ENCODE results near the gene RGL1.

The RGL1 gene

DNA sequence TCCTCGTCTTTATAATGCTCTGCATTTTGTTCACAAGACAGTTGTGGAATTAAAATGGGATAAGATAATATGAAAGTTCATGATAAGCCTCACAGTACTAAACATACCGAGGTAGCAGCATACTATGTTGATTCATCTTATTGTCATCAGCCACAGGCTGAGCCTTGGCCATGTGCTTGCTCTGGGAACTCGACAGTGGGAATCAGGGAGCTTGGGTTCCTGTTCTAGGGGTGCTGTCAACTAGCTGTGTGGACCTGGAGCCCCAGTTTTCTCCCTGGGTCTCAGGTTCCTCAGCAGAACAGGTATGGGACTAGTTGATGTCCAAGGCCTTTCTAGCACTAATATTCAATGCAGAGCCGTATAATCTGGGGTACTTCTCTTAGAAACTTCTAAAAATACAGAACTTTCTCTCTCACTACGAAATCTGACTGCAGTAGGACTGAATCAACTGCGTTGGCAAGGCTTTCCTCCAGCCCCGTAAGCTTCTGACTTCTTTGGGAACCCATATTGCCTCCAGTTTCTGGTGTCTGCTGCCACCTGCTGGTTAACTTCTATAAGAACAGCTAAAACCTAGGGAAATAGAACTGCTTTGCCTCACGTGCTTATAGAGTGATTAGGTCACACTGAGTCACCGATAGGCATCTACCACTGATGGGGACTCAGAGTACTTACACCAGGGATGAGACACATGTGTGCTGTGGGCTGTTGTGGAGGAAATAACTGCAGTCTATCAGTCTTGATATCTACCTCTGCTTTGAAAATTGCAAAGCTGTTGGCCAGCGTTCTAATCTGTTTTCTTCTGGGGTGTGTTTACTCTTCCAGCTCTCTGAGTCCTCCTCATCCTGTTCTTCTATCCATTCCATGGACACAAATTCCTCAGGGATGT is 110.9 kb downstream of the RGL1 start:
- peak; percentile 92 for FAIRE-seq

DNA sequence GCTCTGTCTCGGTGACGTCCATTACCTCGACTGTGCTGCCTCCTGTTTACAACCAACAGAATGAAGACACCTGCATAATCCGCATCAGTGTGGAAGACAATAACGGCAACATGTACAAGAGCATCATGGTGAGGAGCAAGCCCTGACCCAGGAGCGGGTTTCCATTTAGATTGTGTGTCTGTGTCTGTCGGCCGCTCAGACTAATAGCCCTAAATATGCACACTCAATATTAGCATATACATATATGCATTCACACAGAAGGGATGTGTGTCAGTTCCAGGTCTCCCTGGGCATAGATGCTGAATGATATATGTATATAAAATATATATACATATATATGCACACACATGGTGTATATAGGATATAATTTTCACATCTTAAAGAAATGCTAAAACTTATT is 111.7 kb downstream of the RGL1 start:
- DNase-seq (ENCODE audit: low spot score) (no peak), FAIRE-seq (no peak)

More for the DNA sequence above, 110.9 kb downstream of the RGL1 start:
- peak; percentile 97 for DNase-seq (ENCODE audit: low spot score)

DNA sequence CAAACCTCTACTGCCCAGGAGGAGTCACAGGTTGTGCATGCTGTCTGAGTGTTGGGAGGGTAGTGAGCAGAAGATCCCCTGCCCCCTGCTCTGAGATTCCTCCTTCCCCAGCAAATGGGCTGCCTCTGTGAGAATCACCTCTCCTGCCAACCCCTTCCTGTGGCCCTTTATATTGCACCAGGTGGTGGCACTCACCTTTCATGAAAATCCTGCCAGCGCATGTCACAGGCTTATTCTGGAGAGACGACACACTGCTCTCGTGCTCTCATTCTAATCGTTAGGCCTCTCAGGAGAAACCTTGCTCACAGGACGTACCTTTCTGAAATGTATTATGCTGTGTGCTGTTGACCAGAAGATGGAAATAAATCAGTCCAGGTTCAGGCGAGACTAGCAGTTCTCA is 113.7 kb downstream of the RGL1 start:
- DNase-seq (ENCODE audit: low spot score): no peak

DNA sequence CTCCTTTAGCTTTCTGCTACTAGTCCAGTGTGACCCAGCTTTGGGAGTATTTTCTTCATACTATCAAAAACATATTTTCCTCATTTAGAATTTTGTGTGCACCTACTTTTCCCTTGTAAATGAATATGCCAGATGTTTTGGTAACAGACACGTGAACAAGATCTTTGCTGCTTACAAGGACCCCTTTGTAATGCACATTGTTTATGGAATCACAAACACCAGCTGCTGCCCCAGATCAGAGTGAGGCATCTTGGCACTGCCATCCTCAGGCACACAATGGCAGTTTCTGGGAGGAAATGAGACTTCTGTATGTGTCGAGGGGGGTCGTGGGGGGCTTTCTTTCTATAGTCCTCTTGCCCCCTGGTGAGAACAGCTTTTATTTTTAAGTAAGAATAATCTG is 115.7 kb downstream of the RGL1 start:
- DNase-seq (ENCODE audit: low spot score) (no peak), FAIRE-seq (no peak)

More for the DNA sequence above, 113.7 kb downstream of the RGL1 start:
- FAIRE-seq: no peak

DNA sequence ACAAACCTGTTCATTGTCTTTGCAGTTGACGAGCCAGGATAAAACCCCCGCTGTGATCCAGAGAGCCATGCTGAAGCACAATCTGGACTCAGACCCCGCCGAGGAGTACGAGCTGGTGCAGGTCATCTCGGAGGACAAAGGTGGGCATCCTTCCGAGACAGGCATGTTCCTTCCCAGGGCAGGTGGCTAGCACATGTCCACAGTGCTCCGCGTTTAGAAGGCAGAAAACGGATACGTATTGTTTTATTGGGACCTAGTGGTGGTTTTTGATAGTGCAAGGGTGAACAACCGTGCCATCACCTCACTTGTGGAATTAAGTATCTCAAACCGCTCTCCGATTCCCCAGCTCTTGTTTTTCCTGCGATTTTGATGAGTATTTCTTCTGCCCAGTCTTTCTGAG is 117.3 kb downstream of the RGL1 start:
- no peak for FAIRE-seq

DNA sequence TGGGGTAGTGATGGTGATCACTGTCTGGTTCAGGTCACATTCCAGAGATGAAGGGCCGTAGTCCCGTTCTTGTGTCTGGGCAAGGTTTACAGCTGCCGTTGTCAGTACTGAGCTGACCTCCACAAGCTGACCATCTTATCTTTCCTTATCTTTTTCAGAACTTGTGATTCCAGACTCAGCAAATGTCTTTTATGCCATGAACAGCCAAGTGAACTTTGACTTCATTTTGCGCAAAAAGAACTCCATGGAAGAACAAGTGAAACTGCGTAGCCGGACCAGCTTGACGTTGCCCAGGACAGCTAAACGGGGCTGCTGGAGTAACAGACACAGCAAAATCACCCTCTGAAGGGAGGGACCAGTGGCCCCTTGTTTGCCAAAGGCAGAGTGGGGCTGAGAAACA is 121.0 kb downstream of the RGL1 start:
- FAIRE-seq (no peak), DNase-seq (ENCODE audit: low spot score) (no peak)

More for the DNA sequence above, 117.3 kb downstream of the RGL1 start:
- no peak for DNase-seq (ENCODE audit: low spot score)

DNA sequence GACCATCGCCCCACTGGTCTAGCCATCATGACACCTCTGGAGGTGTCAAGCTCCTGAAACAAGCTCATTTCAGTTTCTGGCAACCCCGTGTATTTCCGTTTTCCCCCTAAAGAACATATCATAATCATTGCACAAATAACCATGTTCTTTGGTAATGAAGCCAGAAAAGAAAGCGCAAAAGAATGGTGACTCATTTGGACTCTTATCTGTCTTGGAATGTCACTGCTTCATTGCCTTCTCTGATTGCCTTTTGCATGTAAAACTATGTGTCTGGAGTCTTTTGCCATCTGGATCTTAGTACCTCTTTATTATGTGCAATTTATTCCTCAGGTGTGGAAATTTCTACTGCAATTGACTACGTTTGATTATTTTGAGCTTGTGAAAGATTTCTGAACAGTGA is 122.1 kb downstream of the RGL1 start:
- DNase-seq (ENCODE audit: low spot score): peak; percentile 29
- FAIRE-seq: no peak

DNA sequence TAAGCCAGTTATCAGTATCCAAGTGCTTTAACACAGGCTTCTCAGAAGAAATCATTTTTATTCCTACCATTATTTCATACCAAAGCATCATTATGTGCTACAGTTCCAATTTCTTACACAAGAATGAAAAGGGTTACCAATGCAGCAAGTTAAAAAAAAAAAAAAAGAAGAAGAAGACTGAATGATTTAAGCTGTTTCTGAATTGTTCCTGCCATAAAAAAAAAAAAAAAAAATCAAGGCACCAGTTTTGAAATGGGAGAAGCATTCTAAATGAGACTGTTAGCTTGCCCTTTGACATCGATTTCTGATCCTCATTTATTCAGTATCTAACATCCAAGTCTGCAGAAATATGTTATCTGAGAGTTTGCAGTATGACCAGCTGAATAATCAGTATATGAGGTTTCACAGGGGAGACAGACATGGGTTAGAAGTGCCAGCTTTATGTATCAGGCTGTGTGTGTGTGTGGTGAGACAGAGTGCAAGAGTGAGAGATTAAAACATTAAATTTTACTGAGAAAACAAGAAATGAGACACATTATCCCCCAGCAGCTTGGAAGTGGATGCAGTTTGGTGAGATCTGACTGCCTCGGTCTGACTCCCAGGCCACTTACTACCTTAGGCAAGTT is 126.8 kb downstream of the RGL1 start:
- DNase-seq (ENCODE audit: low spot score) (no peak), FAIRE-seq (no peak)

DNA sequence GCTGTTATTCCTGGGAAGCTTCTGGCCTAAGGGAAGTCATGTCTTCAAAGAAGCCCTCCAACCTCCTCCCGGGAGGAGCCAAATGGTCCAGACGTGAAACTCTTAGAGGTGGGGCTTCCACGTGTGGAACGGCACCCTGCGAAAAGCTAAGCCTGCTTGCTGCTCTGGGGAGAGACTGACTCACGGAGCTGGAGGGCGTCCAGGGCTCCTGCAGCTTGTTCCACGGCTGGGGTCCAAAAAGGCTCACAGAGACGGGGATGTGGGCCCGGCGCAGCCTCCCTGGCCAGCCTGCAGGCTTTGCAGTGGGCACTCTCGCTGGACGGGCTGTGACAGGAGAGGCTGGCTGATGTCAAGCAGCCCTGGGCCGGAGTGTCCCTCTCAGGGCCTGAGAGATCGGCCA is 127.5 kb downstream of the RGL1 start:
- DNase-seq (ENCODE audit: low spot score) (no peak), FAIRE-seq (no peak)

DNA sequence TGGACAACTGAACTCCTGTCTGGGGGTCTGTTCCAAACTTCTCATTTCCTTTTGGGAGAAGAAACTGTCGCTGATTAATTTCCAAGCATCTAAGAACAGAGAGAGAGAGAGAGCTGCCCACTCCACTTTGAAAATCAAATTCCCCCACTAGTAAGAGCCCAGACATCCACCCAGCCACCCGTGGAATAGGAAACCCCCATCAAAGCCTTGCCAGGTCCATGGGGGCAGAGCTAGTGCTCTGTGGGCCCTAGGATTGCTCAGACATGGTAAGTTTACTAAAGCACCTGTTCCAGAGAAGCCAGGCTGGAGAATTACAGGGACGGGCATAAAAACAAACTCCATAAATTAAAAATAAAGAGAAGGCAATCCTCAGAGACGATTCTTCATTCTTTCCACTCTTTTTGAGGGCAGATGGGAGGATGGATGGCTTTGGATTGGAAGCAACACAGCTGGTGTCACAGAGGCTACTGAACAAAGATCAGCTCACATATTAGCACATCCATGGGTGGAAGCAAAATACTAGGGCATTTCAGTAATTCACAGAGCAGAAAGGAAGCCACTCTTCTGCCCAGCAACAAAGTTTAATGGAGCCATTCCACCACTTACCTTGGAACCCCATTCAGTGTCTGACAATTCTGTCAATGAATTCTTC is 128.7 kb downstream of the RGL1 start:
- FAIRE-seq (no peak), DNase-seq (ENCODE audit: low spot score) (no peak)

DNA sequence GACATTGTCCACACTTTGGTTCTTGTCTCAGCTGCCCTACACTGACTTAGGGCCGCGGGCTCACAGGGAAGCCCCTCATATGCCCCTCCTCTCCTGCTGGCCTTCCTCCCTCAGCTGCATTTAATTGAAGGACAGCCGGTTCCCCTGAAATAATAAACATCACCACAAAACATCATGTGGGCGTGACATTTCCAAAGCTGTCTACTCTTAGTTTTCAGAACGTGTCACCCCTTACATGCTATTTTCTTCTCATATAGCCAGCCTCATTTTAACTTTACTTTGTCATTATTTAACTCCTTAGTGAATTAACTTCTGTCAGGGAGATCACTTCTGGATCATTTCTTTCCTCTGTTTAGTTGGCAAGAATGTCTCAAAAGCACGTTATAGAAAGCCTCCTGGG is 129.4 kb downstream of the RGL1 start:
- FAIRE-seq (no peak), DNase-seq (ENCODE audit: low spot score) (no peak)

DNA sequence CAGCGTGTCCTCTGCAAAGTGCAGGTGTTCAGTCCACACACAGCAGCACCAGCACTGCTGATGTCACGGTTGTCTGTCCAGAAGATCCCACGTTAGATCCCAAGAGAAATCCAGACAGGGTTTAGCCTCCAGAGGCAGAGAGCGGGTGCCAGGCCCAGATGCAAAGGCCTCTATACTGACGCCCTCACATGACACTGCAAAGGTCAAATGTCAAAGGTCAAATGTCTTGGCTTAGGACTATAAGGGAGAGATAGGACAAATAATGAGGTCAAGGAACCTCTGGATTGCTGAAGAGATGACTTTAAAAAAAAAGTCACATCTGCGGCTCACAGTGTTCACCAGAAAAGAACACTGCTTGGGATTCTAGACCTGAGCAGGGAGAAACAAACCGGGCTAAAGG is 131.1 kb downstream of the RGL1 start:
- no peak for FAIRE-seq
- DNase-seq (ENCODE audit: low spot score): no peak

DNA sequence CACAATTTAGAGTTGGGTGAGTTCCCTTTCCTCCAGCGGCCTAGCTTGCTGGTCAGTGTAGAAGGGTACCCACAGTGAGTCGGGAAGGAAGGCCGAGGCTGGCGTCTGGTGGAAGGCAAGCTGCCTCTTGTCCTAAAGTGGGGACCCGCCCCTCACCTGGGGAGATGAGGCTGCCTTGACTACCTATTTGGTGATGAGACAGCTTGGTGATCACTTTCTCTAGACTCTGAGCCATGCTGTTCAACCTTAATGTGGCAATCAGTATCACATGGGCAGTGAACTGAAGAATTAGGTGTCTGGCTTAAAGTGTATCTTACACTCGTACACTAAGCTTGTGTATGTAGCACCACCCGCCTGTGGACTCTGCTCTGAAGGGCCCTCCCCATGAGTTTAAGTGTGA is 131.9 kb downstream of the RGL1 start:
- FAIRE-seq: no peak

DNA sequence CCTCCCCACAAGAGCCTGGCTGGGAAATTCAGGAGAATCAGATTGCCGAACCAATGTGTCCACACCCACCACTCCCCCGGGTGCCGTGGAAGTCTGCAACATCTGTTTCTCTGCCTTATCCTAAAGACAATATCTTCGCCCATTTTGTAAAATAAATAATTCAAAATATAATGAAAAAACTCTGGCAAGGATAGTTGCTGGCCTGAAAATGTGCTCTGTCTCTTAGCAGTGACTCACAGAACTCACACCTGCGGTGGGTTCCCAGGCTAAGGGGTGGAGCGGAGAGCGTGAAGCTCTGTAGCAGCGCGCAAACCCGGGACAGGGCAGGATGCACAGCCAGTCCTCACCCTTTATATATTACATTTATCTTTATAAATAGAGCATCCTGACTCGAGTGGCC is 132.7 kb downstream of the RGL1 start:
- no peak for FAIRE-seq

More for the DNA sequence above, 131.9 kb downstream of the RGL1 start:
- no peak for DNase-seq (ENCODE audit: low spot score)

DNA sequence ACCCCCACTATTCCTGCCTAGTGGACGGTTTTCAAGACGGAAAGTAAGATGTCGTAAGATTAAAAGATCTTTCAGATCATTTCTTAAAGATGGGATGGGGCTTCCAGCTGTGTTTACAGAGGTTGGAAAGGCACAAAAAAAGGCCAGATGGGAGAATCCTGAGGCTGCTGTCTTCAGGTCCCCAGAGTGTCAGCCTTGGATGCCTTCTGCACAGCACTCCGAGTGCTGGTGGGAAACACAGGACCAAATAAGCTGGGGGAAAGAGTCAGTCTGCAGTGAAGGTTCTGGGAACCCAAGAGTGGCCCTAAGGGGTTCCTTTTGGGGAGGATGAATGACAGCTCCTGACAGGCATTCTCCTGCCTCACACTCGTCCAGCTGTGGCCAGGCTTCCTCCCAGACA is 136.1 kb downstream of the RGL1 start:
- no peak for DNase-seq (ENCODE audit: low spot score)
- FAIRE-seq: no peak

More for the DNA sequence above, 132.7 kb downstream of the RGL1 start:
- no peak for DNase-seq (ENCODE audit: low spot score)

DNA sequence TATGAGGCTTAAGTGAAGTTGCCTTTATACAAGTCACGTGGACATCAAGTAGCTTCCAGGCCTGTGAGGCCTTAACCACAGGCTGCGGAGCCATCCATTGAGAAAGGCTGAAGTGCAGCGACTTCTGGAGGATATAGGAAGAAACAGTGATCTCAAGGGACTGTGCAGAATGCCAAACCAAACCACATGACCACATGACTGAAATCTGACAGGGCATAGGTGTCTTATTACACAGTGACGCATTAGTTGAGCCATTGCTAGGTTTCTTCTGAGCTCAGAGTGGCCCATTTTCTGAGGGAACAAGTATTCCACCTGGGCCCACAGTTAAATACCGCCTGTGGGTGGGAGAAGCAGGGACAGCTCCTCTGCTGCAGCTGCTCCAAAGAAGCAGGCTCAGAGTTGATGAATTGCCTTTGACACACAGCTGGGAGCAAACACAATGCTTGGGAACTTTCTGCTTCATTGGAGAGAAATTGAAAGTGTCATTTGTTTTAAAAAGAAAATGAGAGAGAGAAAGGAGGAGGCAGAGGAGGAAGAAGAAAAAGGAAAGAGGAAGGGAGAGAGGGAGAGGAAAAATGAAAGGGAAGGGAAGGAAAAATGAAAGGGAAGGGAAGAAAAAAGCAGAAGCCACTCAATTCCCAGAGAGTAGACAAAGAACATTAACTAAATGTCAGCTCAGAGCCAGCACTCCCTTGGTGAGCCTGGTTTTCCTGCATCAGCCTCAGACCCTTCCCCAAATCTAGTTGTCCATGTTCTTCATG is 138.2 kb downstream of the RGL1 start:
- FAIRE-seq (peak; percentile 94), DNase-seq (ENCODE audit: low spot score) (peak; percentile 97)

DNA sequence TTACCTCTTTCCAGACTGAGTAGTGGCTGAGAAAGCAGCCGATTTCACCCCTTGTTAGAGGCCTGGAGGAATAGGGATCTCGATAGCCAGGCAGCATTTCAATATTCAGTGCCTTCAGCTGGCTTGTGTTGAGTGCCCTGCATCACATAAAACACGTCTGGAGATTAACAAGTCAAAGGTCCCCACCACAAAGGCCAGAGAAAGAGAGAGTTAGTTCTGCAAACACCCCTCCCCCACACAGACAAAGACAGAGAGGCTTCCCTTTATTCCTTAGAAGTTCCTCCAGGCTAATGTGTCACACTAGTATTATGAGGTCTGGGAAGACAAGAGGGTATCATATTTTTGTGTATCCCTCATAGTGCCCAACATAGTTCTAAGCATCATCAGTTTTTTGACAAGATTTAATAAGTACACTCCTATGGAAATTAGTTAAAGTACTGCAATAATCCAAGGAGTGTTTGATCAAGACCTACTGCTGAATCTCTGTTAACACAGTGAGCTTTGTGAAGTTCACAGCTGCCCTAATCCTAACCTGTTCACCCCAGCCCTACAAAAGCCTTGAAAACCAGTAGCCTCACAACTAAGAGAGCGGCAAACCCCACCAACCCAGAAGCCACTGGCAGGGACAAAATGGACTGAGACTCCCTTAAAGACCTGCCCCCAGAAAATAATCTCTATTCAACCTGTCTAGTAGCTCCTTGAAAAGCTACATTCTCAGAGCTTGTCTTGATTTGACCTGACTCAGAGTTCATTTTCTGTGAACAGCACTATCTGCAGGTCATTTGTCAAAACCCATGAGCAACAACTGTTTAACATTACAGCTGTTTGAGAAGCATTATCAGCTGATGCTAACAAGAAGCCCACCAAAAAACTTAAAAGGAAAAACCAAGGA is 140.8 kb downstream of the RGL1 start:
- DNase-seq (ENCODE audit: low spot score): no peak
- no peak for FAIRE-seq

DNA sequence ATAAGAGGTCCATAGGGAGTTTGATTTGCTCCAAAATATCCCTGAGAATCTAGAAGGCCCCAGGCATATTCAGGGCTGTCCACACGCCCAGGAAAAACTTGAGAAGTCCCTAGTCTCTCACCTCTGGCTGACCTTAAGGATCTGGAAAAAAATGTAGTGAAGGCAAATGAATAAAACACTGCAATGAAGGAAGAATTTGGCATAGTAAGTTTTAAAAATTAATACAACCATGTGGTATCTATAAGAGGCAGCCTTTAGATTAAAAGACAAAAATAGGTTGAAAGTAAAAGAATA is 141.3 kb downstream of the RGL1 start:
- no peak for FAIRE-seq
- DNase-seq (ENCODE audit: low spot score): no peak

DNA sequence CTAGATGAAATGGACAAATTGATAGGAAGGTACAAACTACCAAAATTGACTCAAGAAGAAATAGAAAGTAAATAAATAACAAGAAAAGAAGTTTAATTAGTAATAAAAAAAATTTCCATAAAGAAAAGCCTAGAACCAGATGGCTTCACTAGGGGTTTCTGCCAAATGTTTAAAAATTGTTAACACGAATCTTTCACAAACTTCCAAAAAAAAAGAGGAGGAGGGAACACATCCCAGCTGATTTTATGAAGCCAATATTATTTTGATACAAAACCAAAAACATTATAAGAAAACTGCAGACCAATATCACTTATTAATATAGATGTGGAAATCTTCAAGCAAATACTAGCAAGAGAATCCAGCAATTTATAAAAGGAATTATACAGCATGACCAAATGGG is 143.1 kb downstream of the RGL1 start:
- no peak for FAIRE-seq

DNA sequence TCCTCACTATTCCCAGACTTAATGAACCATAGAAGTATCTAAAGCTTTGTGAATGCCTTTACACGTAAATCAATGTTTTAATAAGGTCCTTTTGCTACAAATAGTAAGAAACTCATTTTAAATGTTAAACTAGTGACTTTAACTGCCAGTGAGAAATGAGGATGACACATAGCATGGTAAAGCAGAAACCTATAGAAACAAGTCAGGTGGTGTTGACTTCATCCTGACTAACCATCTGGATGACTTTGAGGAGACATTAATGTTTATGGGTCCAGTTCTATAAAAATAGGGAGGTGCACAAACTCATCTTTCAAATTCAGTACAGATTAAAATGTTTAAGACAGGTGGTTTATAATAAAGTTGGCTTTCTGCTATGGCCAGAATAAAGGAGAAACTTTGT is 147.2 kb downstream of the RGL1 start:
- DNase-seq (ENCODE audit: low spot score) (no peak), FAIRE-seq (no peak)

More for the DNA sequence above, 143.1 kb downstream of the RGL1 start:
- DNase-seq (ENCODE audit: low spot score): no peak

DNA sequence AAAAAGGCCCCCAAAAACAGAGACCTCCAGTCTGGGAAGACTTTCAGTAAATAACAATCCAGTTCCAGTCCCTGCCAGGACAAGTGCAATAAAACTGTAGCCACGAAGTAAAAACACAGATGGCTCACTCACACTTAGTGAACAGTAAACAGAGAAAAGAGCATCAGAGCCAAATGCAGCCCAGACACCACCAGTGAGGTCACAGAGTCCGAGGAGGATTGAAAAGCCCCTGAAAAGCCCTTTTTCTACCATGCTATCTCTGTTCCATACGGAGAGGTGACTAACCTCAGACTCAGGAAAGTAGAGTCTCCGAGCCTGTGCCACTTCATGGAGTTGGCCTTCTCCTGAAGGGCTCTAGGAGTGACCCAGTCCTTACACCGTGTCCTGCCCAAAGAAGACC is 148.1 kb downstream of the RGL1 start:
- DNase-seq (ENCODE audit: low spot score): no peak
- no peak for FAIRE-seq

Data from RCC 7860 (cell line).